ENCODE results near the gene DRC1.

- TF ChIP-seq POLR2AphosphoS5 (IDR thresholded peaks at IDR 0.05; ENCODE audit: low read depth, low read length) (no peak), TAF1 (IDR thresholded peaks at IDR 0.05; ENCODE audit: low read depth, low read length) (no peak), POLR2A (IDR thresholded peaks at IDR 0.05; ENCODE audit: low read depth, low read length) (no peak), PAX5 (IDR thresholded peaks at IDR 0.05; ENCODE audit: insufficient read depth, low read length, severe bottlenecking) (no peak), POU2F2 (IDR thresholded peaks at IDR 0.05; ENCODE audit: low read depth, low read length) (no peak), SPI1 (IDR thresholded peaks at IDR 0.05; ENCODE audit: low read depth, low read length) (no peak)
Observed at GRCh38 chr2:26380281-26380680, 21.4 kb upstream of the DRC1 start.
